H4 (cell line): Measurements from ENCODE around the gene RGL1. TPM values are rescaled to one million over a fixed set of nuclear protein-coding genes. Genes with fewer than 3 reads are reported as not detected.

Experiments used
- DNase-seq: peaks from one replicate; pipeline ENCODE4 v3.0.0-alpha.2; 2015; ENCODE audit warnings: low spot score
- total RNA-seq: library from RNA; depleted of rRNA; stranded (reverse); fragments of >200 nt; shearing (Covaris generic); gene quantifications from 2 replicates; pipeline ENCODE4 v1.2.3, GENCODE V29; 2014

Gene RGL1
- total RNA-seq, 1 experiment from 2014 or later = 18.7 TPM

DNA sequence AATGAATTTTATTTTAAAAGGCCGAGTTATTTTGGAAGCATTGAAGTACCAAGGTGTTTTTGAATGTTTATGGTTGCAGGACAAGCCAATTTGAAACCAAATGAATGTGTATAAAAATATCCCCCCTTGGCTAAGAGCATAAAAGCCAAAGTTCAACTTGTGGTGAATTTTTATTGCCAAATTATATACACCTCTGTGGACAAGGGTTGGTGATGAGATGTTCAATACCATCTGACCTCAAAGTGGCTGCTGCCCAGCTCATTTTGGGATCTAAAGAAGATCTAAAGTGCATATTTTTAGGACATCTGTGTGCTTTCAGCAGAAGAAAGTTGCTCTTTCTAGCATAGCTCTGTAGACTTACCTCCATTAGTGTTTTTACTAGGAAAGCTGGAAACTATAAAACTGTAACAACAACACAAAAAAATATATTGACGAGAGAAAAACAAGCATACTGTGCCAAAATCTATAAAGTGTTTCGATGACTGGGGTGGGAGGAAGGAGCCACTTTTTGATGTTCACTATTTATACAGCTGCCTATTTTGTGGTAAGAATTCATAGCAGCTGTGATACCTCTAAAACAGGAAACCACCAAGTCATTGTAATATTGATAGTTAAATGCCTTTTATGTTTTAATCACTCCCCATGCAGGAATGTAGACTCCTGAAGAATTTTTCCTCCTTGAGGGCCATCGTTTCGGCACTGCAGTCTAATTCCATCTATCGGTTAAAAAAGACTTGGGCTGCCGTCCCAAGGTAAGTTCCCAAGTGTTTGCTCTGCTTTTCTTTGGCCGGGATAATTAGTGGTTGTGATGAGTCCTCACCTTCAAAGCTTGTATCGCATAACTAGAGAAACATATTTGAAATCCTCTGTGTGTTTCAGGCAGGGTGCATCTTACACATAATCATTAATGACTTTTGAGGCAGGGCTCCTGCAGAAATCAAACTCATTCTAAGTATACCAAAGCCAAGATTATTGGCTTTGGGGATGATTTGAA lies 83.2 kb downstream of the RGL1 start:
- DNase-seq = no peak

DNA sequence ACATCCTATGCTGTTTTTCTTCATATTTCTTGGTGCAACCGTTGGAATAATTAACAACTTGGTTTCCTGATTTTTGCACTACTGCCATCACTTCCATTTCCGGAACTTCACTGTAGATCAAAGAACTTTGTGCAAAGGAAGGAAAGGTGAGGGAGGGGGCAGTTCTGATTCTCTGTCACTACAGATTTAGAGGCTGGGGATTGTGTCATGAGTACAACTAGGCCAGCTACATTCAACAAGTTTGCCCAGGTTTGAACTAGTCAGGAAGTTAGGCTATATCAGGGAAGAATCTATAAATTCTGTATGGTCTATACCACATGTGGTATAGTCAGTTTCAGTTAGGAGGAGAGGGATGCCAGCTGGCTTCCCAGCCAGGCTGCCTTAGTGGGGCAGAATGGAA lies 84.2 kb downstream of the RGL1 start:
- DNase-seq = no peak

DNA sequence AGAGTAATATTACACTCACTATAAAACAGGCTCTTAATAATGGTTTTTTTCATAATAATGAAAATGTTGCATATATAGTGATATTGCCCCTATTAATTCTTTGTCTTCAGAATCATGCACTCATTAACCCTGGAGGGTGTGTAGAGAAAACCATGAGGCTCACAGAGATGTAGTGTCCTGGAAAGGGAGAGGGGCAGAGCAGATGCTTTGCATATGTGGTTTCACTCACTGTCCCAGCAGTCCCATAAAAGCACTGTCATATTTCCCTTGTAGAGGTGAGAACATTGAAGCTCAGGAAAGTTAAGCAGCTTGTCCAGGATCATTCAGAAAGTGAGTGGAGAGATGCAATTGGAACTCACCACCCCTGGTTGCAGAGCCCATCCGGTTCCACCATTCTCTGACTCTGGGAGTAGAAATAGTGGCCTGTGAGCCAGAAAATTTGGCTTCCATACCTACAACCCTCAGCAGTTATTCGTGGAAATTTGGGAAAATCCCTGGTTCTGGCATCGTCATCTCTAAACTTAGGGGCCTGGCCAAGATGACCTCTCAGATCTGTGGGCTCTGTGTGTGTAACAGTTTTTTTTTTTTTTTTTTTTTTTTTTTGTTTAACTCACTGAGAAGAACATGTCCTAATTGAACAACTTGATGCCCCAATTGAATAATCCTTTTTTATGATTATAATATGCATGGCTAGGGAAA lies 86.4 kb downstream of the RGL1 start:
- no peak for DNase-seq

DNA sequence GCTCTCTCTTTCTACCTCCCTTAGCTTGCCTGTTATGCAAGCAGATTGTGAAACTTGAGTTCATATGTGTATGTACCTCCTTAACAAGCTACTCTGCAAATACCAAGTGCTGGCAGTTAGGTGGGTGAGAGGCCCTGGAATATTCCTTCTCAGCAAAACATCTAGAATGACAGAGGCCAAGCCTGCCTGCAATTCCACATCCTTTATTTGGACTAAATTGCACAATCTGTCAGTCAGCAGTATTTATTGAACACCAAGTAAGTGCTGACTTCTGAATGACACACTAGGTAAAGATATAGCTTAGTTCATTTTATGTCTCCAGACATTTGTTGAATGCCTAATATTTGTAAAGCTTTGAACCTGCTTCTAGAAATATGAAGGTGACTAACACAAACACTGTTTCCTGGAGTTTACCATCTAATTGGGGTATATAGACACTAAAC lies 87.5 kb downstream of the RGL1 start:
- DNase-seq = peak; percentile 13

DNA sequence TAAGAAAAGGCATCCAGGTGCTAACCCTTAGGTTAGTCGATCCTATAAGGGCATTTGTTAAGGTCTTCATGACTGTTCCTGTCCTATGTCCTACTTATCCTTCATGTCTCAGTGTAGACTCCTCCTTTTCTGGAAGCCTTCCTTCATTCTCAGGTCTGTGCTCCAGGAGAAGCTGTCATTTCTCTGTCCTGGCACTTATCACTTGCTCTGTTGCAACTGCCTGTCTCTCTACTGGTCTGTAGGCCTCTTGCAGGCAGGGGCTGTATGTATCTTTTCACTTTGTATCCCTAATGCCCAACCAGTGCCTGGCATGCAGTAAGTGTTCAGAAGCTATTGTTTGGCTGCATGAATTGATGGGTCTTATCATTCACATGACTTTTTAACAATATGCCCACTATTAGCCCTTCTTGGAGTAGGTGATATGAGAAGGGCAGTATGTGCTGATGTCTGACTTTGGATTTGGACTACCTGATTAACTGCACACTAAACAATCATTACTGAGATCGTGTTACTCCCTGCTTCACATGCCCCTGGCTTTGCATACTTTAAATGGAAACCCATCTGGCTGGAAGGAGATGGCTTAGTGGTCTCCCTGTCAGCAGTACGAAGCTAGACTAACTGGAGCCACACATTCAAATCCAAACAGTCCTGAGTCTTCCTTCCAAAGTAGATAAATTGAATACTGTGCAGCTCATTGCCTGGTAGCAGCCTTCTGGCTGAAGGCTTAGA lies 88.8 kb downstream of the RGL1 start:
- DNase-seq = no peak

DNA sequence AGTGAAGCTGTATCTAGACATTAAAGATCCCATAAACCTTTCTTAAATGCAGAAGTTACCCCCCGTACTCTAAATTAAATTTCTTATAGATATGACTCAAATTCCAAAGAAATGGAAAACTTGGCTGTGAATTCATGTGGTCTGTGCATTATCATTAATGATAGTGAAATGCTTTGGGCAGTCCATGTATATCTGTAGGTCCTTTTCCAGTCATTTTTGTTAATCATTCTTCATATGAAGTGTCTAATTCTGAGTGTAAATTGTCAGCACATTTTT lies 89.3 kb downstream of the RGL1 start:
- DNase-seq = no peak

DNA sequence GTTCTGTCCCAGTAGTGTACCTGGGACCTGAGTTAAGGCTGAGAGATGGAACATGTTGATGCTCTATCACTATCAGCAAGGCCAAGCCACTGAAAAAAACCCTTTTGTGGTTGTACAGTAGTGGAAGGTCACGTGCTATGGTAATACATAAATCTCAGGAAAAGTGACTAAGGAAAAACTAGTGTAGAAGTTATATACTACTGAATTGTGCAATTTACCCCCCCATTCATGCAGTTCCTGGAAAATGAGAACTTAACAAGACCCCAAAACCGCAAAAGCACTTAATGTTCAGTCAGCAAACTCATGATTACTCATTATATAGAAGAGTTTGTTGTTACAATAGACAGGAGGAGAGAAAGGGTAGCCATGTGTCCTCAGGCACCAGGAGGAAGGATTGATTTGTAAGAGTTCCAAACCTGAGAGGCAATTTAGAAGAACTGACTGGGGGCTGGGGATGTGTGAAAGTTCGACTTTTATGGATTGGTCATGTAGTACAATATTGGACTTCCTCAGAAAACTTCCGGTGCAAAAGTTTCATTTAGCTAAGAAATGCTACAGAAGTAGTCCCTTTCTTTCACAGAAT lies 91.6 kb downstream of the RGL1 start:
- DNase-seq = peak; percentile 90

DNA sequence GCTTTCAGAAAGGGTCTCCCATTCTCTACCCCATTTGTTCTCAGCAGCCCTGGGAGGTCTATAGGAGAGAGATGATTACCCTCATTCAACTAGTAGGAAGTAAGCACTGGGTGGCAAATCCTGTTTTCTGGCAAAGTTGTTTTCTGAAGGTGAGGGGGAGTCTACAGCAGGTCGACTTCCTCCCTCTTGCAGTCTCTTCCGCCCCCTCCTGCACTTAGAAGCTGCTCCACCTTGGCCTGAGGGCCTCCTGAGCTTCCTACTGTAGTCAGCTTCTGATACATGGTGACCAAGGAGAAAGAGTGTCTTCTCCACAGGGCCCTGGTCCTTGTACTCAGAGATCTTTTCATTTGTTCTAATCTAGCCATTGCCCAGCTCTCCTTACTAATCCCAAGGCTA lies 93.1 kb downstream of the RGL1 start:
- no peak for DNase-seq

DNA sequence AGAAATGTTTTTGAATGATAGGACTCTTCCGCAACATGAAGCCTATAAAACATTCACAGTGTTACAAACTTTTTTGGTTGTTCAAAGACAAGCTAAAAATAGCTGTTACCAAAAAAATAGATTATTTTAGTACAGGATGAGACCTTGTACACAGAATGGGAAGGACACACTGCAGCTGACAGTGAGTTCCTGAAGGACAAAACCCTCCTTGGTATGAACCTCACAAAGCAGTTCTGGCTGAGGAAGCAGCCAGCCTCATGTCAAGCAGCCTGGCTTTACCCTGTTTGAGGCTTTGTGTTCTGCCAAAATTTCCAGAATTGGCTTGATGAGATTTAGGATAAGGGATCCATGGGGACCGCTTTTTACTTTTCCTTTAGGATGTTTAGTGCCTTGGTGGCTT lies 93.7 kb downstream of the RGL1 start:
- DNase-seq = no peak

DNA sequence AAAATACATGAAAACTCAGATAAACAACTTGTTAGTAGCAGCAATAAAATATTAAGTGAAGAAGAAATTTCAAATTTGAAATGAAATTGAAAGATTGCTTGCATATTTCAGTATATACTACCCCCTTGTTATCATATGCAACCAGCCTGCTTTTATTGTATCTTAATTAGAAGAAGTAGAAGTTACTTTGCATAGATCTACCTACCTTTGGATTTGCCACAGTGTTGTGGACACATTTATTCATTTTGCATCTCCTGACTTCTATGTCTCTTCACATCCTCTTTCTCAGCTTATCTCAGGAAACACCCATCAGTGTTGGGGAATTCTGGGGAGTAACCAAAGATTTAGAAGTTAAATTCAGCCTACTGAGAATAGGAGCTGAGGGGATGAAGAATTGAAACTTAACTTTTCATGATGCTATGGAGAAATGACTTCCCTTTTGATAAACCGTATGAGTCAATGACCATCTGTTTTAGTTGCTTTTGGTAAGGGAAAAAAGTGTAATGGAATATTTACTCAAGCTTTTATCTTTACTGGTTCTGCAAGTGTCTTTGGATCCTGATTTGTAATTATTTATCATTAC lies 96.9 kb downstream of the RGL1 start:
- no peak for DNase-seq

DNA sequence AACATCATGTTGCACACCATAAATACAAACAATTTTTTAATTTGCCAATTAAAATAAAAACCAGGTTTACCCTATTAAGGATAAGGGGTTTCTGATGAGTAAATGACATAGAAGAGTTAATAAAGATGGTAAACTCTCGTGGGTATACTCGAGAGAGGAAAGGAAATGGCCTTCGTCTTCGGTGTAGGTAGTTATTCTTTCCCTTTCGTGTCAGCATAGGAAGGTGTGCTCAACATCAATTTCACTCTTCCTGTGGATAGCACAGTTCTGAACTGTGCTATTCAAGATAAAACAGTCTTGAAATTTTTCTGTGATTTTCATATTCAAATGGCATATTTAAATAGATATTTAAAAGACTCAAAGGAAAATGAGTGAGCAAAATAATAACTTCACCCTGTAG lies 98.2 kb downstream of the RGL1 start:
- no peak for DNase-seq

DNA sequence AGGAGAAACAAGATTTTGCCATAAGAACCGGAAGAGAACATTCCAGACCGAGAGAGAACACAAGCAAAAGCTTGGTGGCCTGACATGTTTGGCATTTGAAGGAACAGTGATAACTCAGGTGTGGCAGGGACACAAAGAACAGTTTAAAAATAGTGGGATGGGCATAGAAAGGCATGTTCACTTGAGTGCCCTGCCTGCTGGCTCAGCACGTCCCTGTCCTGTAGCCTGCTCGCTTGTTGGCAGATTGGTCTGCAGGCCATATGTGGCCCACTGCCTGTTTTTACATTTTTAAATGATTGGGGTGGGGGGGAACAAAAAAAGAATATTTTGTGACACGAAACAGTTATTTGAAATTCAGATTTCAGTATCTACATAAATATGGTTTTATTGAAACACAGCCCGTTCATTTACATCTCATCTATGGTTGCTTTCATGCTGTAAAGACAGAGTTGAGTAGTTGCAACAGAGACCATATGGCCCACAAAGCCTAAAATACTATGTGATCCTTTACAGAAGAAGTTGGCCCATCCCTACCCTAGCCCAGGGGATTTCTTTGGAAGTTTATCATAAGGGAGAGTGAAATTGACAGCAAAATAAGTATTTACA lies 100.7 kb downstream of the RGL1 start:
- DNase-seq = no peak

DNA sequence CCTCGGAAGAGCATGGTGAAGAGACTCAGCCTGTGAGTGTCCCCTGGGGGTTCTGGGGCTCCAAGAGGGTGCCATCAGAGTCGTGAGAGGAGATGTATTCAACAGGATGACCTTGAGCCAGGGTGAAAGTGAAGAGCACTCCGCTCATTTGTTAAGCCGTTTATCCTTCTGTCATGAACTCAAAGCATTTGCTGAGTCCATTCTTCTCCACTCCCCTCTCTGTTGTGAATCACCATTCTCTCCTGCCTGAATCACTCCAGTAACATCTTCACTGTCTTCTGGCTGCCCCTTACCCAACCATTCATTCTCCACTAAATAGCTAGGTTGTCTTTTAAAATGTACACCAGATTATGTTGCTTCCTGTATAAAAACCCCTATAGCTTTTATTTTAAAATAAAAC lies 102.2 kb downstream of the RGL1 start:
- no peak for DNase-seq

DNA sequence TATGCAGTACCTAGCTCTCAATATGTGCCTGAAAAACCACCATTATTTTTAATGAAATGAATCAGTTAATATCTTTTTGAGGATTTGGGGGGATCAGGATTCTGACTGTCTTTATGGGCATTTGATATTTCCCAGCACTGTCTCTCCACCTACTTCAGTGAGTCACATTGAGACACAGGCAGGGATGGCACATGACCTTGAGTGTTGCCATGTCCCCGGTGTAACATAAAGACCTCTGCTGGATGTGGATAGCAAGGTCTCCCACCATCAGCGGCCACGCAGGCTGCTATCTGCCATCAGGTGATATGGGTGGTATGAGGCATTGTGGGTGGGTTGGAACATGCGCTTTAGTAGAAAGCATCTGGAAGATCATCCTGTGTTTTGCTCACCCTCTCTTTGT lies 103.2 kb downstream of the RGL1 start:
- no peak for DNase-seq

DNA sequence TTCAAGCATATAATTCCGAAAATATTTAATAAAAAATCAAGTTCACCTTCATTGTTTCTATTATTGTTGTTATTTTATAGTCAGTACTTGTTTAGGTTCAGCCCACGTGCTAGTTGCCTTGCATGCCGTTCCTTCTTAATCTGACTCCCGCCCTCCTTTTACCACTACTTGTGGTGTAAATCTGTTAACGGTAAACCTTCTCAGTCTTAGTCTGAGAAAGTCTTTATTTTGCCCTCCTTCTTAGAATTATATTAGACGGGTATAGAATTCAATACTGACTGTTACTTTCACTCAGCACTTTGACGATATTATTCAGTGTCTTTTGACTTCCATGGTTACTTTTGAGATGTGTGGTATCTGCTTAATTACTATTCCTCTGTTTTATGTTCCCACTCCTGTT lies 104.8 kb downstream of the RGL1 start:
- no peak for DNase-seq

DNA sequence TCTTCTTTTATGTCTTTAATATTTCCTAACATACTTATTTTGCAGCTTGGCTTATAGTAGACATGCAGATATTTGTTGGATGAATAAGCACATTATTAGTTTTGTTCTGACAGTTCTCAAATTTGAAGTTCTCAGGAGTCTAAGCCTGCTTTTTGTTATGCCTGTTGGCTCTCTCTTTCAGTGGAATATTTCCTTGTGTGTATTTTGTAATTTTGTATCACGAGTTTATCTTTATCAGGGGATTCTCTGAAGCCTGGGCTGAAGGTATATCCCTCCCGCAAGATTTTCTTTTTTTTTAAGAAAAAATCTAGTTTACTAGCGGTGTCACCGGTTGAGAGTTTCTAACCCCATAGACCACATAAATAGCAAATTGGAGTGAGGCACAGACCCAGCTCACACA lies 105.9 kb downstream of the RGL1 start:
- no peak for DNase-seq

DNA sequence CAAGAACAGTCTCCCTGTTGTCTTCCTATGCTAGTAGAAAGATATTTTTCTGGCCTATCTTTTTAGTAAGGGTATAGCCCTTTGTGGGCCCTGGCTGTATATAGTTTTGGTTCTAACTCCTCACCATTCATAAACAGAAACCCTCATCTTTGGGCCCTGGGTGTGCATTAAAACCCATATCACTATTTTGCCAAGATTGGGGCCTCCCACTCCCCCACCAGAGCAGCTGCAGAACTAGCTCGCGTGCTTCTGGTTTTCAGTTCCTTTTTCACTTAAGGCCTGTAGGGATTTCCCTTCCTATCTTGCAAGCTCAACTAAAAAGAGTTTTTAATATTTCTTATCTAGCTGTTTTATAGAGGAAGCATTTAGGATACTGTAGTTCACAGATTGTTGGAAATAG lies 106.4 kb downstream of the RGL1 start:
- no peak for DNase-seq

DNA sequence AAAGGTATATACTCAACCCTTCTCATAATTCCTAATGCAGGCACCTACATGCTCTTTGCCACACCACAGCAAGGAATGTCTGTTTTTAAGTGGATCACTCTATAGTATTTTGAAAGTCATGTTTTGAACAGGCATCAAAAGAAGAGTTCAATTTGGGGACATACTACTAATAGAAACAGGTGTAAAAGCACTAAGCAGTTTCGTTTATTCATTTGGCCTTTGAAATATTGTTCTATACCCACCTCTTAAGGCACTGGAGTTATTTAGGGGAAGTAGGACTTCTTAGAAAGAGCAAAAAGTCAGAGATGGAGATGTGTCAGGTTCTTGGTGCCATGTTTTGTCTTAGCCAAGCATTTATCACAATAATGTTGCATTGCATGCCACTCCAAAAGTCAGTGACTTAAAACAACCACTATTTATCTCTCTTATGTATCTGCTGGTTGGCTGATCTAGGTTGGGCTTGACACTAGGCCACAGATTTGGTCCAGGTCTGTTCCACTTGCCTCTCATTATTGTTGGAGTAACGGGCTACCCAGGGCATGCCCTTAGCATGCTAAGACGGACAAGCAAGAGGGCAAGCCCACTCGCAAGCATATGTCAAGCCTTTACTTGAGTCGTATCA lies 107.5 kb downstream of the RGL1 start:
- no peak for DNase-seq

DNA sequence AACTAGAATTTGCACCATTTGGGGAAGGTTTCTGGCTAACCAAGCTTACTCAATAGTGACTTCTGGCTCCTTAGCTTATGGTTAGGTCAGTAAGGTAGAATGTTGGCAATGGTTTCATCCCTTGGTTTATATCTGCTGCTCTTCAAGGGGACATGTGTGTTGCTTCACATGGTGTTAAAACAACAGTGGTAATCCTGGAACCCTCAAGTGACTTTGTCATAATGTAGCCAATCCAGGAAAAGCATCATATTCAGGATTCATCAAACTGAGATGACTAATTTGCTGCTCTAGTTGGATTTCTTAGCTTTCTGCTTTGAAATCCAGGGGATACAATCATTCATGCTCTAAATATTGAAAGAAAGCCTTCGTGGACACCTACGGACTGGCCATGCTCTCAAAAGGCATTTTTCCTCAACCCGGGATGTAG lies 108.7 kb downstream of the RGL1 start:
- no peak for DNase-seq

DNA sequence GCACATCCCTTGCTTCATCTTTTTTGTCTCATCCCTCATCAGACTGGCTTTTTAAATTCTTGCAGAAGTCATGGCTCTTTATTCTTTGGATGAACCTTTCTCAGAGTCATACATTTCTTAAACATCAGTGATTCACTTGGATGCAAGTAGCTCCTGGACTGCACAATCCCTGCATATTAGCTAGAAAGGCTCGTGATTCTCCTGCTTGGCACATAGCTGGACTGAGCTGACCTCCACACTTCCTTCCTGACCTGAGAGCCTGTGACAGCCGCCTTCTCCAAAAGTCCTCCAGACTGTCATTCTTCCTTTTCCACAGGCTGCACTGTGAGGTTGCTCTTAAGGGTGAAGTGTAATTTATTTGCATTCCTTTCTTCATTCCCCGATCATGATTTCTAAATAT lies 109.4 kb downstream of the RGL1 start:
- DNase-seq = no peak

DNA sequence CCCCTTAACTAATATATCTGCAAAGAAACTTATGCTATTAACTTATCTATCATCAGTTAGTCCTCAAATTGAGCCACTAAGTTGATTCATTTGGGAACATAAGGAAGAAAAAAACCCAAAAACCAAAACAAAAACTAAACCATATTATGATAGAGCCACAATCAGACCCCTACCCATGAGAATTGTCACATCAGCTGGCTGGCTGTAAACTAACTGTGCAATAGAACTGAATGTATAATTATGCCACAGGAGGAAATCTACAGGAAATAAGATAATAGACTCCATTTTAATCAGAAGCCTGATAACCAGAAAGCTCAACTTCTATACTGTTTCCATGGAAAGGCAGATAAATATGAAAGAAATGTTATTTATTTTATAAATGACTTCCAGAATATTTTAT lies 110.0 kb downstream of the RGL1 start:
- no peak for DNase-seq
